GDM1 (cell line): ENCODE data around the gene GORASP2.

Experiments used
- DNase-seq: peaks from one replicate; lab custom pipeline; 2025; lab: John Stamatoyannopoulos, UW

GORASP2 gene

DNA sequence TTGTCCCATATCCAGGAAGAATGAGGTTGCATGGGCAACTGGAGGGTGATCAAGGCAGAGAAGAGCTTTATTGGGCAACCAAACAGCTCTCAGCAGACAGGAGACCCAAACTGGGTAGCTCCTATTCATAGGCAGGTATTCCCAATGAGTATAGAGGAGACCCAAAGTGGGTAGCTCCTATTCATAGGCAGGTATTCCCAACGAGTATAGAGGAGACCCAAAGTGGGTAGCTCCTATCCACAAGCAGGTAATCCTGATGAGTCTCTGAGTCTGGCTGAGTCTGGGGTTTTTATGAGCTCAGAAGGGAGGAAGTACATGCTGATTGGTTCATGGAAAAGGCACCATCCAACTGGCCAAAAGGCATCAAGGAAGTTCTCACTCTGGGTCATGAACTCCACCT, 5.3 kb upstream of the GORASP2 start:
- DNase-seq: no peak

DNA sequence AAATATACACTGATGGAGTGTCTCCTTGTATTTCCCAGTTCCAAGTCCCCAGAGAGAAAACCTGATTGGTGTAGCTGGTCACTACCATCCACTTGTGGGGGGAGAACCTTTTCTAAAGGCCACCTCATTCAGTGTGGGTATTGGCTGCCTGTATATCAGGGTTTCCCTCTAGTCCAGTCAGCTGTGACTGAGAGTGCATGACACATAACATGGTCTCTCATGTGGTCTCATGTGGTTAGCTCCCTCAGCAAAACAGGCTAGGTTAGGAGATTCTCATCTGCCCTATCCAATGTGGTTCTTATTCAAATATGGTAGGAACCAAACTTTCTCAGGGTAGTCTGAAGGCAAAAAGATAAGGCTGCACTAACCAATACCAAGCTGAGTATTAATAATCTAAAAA, 4.1 kb upstream of the GORASP2 start:
- no peak for DNase-seq

DNA sequence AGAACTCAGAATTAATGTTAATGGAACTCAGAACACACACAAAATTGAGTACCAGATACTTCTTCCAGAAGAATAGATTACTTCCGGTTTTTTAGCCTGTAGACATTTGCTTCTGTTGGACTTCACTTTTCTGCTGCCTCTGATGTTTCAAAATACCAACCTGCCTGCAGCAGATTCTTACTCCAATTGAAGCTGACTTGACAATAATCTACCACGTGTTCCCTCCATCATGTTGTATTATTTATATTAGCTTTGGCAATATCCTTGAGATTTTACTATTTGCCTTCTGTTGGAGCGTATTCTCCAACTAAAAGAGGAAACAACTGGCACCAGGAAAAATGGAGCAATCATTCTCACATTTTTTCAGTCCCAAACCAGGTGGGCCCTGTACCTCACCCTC, 3.1 kb upstream of the GORASP2 start:
- no peak for DNase-seq

DNA sequence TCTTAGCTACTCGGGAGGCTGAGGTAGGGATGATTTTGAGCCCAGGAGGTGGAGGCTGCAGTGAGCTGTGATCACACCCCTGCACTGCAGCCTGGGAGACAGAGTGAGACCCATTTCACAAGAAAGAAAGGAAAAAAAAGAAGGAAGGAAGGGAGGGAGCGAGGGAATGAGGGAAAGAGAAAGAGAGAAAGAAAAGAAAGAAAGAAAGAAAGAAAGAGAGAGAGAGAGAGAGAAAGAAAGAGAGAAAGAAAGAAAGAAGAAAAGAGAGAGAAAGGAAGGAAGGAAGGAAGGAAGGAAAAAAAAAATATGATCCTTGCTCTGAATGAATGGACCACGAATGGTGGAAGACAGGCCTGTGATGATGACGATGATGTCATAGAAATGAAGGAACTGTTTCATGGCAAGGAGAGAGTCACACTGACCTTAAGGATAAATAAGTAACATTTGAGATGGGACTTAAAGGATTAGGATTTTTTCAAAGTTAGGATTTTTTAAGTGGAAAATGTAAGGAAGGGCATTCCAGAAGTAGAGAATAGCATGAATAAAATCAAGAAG, 2.2 kb upstream of the GORASP2 start:
- DNase-seq: no peak

DNA sequence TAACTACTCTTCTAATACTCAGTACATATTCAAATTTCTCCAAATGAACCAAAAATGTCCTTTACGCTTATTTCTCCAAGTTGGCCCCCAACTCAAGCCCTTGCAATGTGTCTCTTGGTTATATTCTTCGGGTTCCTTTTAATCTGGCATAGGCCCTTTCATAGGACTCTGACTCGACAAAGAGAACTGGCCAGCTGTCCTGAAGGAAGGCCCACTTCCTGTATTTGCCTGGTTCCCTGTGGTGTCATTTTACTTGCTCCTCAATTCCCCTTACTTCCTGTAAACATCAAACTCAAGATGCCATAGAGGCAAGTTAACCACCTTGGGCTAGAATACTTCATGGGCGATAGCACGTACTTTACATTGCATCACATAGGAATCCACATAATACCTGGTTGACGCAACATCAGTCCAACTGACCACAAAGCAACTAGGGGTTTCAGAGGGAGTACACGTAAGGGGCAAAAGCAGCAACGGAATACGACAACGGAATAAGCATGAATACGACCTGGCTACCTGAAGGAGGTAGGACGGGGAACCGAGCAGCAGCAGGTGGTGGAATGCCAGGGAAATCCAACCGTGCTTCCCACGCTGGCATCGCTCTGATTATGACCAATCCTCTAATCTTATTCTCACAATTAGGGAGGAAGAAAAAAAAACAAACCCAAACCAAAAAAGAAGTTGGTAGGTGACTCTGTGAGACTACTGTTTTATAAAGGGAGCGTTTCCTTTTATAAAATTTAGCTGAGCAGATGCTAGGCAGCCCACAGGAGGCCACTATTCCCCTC, 823 bp upstream of the GORASP2 start:
- no peak for DNase-seq

DNA sequence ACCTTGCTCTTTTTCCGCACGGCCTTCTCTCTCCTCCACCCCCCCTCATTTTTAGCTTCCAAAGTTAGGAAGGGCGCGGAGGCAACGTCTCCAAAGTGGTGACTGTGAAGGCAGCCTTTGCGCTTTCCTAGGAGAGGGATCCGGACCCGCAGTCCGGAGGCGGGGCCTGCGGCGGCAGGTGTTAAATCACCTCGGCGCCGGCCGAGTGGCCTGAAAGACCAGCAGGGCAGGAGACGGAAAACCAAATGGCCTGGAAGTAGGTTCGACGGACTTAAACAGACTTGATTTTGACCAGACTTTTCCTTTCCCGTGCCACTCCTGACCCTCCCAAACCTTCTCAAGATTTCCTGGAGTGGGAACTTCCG, 615 bp downstream of the GORASP2 start:
- DNase-seq: no peak

DNA sequence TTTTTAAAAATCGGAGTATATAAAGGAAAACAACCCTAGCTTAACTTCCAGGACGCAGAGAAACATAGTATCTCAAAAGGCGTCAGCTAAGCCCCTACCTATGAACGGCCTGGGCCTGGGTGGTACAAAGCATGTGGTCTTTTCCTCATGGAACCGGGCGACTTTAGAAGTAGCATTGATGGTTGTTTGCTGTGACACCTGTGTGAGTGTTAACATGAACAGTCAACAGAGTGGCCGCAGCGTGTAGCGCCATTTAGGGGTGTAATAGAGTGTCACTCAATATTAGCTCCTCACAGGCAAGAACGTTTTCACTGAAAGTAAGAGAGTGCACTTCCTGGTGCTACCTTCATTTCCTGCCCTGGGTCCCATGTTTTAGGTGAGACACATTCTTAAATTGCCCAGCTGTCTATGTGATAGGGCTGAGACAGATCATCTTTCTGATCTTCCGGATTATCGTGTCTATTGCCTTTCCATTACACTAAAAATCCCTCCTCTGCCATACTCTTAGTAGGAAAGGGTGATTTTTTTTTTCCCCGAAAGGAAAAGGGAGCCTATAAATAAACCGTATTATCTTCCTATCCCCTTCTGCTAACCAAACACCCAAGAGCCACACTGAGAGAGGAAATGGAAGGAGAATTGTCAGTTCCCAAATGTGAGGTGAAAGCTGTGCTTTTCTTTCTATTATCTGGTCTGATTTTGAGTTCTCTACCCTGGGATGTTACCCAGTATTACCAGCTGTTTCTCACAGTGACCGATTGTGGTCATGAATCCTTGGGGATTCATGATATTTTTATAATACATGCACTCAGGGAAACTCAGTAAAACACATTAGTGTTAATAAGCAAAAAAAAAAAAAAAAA, 1.3 kb downstream of the GORASP2 start:
- no peak for DNase-seq

DNA sequence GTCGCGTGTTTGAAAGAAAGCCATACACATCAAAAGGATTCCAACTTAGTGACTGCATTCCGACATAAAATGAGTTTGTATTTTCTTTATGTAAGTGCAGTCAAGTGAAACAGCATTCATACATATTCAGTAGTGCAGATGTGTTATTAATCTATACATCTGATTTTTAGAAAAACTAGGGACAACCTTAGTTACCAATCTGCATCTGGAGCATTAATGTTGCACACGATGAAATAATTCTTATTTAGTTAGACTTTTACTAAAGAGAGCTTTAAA, 1.9 kb downstream of the GORASP2 start:
- DNase-seq: no peak

DNA sequence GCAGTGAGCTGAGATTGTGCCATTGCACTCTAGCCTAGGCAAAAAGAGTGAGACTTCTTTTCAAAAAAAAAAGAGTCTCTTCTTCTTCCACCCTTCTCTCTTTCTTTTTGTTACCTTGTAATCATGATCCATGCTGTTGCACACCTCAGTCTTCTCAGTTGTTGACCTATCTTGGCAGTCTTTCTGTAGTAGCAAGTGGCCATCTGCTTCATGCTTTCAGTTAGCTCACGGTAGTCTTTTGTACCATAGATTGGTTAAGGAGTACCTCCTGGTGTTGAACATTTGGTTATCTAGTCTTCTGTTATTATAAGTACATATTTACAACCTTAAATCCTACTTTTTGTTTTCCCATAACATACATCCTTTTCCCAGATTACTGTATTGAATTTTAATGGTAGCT, 3.1 kb downstream of the GORASP2 start:
- no peak for DNase-seq

DNA sequence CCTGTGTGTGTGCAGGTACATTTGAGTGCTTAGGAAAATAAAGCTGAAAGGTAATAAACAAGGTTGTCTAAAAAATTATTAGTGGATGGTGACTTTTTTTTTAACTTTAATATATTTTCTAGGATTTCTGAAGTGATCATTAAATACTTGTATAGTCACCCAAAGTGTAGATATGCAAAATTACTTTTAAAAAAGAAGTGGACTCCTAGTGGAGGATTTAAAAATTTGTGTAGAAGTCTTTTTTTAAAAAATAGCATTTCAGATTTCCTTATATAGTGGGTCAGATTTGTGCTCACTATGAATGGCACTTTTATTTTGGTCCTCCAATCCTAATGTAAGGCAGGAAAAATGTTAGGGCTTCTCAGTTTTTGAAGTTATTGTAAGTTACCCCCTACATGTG, 3.9 kb downstream of the GORASP2 start:
- DNase-seq: no peak

DNA sequence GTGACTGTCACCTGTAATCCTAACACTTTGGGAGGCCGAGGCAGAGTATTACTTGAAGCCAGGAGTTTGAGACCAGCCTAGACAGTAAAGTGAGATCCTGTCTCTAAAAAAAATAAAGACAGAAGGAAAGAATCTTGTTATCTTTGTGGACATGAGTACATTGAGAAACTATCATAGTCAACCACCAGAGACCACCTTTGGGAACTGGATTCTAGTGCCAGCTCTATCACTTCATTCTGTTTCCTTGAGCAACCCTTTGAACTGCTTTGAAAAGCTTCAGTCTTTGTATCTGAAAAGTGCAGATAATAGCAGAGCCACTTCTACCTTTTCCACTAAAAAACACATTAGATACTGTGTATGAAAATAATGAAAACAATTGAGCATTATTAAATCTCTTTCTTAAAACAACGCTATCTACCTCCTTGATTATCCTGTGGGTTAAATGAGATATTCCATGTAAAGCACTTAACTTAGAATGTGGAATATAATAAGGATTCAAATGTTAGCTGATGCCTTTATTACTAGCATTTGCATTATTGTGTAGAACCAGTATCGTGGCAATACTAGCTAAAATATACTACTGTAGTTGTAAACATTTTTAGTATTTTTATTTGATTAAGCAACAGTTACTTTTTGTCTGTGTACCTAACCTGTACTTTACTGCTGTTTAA, 8.8 kb downstream of the GORASP2 start:
- no peak for DNase-seq

DNA sequence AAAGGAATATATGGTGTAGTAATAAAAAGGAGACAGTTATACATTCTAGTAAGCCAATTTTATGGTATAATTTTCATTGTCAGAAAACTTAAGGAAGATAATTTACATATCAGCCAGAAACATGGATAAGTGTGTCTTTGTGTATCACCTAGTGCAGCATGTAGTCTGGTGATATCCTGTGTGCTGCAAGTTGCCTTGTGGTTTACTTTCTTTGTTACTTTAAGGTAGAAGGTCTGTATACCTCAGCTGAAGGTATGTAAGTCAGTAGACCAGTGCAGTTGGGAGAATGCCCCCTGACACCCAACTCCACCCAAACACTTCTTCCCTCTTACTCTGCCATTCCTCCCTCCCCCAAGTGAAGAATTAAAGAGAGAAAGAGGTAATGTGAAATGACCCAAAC, 11.0 kb downstream of the GORASP2 start:
- no peak for DNase-seq

DNA sequence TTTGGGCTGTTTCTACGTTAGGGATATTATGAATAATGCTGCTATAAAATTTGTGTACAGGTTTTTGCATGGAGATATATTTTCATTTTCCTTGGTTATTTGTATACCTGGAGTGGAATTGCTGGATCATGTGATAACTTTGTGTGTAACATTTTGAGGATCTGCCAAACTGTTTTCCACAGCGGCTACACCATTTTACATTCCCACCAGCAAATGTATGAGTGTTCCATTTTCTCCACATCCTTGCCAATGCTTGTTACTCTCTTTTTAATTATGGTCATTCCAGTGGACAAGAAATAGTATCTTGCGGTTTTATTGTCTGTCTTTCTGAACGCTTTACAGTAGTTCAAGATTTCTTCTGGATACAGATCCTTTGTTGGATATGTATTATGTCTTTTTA, 13.6 kb downstream of the GORASP2 start:
- no peak for DNase-seq

DNA sequence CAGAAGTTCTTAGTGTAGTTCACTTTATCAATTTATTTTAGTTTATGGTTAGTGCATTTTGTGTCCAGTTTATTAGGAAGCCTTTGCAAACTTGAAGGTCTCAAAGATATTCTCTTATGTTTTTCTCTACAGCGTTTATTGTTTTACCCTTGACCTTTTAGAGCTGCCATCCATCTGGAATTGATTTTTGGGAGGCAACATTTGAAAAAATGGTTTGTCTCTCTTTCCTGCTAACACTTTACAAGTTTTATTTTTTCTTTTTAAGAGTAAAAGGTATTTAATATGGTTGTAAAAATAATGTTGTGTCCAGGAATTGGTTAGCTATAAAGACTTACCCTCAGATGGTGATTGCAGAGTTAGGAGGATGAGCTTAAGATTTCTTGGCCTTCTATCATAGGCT, 14.0 kb downstream of the GORASP2 start:
- DNase-seq: no peak

DNA sequence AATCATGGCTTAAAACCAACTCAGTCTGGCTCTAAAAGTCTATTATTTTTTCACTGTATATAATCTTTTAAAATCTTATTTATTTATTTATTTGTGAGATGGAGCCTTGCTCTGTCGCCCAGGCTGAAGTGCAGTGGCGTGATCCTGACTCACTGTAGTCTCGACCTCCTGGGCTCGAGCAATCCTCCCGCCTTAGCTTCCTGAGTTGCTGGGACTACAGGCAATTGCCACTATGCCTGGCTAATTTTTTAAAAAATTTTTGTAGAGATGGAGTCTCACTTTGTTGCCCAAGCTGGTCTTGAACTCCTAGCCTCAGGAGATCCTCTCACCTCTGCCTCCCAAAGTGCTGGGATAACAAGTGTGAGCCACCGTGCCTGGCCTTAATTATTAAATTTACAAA, 14.5 kb downstream of the GORASP2 start:
- DNase-seq: no peak

DNA sequence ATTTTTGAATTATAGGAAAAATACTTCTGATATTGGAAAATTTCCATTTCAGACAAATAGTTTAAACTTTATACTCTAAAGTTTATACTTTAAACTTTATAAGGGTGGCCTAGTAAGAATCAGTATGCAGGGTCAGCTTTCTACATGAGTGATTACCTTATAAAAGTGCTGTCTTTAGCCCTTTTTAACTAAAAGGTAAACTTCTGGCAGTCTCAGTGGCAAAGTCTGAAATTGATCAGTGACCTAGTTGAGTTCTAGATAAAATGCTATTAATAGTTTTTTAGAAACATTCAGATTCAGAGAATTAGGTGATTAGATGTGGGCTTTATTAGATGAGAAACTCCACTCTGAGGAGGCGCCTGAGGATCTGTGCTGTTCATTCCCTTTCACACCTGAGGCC, 15.5 kb downstream of the GORASP2 start:
- DNase-seq: no peak

DNA sequence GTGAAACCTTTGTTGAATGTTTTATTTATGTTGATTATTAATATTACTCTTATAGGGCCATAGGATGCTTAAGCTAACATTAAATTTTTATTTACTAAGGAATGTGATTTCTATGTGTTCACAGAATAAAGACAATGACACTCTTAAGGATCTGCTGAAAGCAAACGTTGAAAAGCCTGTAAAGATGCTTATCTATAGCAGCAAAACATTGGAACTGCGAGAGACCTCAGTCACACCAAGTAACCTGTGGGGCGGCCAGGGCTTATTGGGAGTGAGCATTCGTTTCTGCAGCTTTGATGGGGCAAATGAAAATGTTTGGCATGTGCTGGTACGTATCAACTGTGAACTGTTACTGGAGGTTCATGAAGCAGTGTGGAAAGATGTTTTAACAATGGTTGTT, 20.4 kb downstream of the GORASP2 start:
- DNase-seq: no peak

DNA sequence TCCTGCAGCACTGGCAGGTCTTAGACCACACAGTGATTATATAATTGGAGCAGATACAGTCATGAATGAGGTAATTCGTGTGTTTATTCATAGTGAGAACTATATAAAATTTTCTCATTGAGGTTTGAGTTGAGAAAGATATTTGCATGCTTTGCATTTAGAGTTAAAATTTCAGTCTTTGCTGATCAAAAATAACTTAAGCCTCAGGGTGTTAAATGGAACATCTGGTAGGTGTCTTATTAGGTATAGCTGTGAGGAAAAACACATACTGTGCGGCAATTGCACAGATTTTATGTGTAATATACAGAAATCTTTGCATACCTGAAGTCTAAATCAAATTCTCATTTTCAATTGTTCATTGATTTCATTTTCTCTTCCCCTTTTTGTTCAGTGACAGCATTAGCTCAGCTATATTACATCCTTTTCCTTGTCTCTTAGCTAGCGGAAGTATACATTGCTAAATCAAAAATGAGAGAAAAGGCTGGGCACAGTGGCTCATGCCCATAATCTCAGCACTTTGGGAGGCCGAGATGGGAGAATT, 21.2 kb downstream of the GORASP2 start:
- DNase-seq: no peak

DNA sequence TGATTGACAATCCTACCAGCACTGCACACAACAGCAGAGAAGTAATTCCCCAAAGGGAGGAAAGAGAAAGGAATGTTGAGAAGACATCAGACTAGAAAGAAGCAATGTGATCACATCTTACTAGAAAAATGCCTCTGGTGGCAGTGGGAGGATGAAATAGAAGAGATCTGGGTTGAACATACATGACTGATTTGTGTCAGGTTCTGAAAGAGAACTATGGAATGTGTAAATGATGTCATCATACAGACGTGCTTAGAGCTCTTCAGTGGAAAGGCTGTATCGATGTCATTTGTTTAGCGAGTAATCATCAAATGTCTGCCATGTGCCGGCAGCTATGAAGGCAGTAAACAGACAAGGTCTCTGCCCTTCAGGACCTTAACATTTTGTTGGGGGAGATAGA, 24.9 kb downstream of the GORASP2 start:
- no peak for DNase-seq

DNA sequence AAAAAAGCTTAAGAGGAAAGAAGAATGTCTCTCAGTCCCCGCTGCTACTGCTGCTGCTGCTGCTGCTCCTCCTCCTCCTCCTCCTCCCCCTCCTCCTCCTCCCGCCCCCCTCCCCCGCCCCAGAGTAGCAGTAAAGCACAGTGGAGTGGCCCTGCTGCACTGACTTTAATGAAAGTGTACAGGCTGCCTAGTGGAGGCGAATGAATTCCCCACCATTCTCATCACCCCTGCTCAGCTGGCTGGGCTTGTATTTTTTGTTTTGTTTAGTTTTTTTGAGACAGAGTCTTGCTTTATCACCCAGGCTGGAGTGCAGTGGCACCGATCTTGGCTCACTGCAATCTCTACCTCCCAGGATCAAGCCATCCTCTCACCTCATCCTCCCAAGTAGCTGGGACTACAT, 34.3 kb downstream of the GORASP2 start:
- DNase-seq: no peak

DNA sequence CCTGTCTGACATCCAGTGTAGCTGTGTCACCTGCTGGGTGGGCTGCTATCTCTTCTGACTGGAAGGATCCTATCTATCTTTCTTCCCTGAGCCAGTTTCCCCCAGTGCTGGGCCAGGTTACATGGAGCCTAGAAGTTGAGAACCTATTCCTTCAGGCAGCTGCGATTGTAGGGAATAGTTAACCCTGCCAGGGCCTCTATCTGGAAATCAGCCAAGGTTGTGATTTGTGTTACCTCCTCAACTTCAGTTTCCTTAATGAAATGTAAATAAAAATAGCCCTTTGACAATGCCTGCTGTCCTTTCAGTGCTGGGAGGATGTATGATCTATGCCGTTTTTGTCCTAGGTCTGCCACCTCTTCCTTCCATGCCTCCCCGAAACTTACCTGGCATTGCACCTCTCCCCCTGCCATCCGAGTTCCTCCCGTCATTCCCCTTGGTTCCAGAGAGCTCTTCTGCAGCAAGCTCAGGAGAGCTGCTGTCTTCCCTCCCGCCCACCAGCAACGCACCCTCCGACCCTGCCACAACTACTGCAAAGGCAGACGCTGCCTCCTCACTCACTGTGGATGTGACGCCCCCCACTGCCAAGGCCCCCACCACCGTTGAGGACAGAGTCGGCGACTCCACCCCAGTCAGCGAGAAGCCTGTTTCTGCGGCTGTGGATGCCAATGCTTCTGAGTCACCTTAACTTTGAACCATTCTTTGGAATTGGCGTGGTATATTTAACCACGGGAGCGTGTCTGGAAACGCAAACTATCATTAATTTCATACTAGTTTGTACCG, 36.6 kb downstream of the GORASP2 start:
- DNase-seq: no peak
